ENCODE measurements around the gene DROSHA.

GRCh38 chr5:31471916-31472315 is 60.0 kb downstream of the DROSHA start:
- no peak for TF ChIP-seq CTCF (IDR thresholded peaks at IDR 0.05)
- TF ChIP-seq POLR2AphosphoS5 (IDR thresholded peaks at IDR 0.05) = no peak

Measured in breast epithelium (tissue), 3 donors.